HEK293 (cell line): ENCODE data around the gene CATSPERD.

Source experiments
- EGR2 ChIP-seq: fragments of 450-650 bp; formaldehyde crosslinking; IDR thresholded peaks from 2 replicates; pipeline ENCODE4 v1.5.1; 2016; ENCODE audit warnings: low read depth, missing biosample characterization, missing genetic modification characterization
- GLIS2 ChIP-seq: fragments of 450-650 bp; formaldehyde crosslinking; IDR thresholded peaks from 2 replicates; pipeline ENCODE4 v1.5.1; 2016; ENCODE audit warnings: missing biosample characterization, missing genetic modification characterization
- KLF9 ChIP-seq: fragments of 450-650 bp; formaldehyde crosslinking; IDR thresholded peaks from 2 replicates; pipeline ENCODE4 v1.5.1; 2016; ENCODE audit warnings: missing biosample characterization, missing genetic modification characterization, low read depth
- REST ChIP-seq: fragments of 450-650 bp; formaldehyde crosslinking; IDR thresholded peaks from 2 replicates; pipeline ENCODE4 v1.5.1; 2016; ENCODE audit warnings: missing biosample characterization, missing genetic modification characterization
- SCRT2 ChIP-seq: fragments of 450-650 bp; formaldehyde crosslinking; IDR thresholded peaks from 2 replicates; pipeline ENCODE4 v1.5.1; 2016; ENCODE audit warnings: missing biosample characterization, missing genetic modification characterization
- SP2 ChIP-seq: fragments of 450-650 bp; formaldehyde crosslinking; IDR thresholded peaks from 2 replicates; pipeline ENCODE4 v1.5.1; 2016; ENCODE audit warnings: missing biosample characterization, missing genetic modification characterization
- TSHZ1 ChIP-seq: fragments of 450-650 bp; formaldehyde crosslinking; IDR thresholded peaks from 2 replicates; pipeline ENCODE4 v1.5.1; 2016; ENCODE audit warnings: missing biosample characterization, missing genetic modification characterization, borderline replicate concordance
- YY1 ChIP-seq: fragments of 450-650 bp; formaldehyde crosslinking; IDR thresholded peaks from 2 replicates; pipeline ENCODE4 v1.5.1; 2018; ENCODE audit warnings: missing biosample characterization, missing genetic modification characterization
- YY2 ChIP-seq: fragments of 450-650 bp; formaldehyde crosslinking; IDR thresholded peaks from 2 replicates; pipeline ENCODE4 v1.5.1; 2016; ENCODE audit warnings: missing biosample characterization, missing genetic modification characterization
- ZBTB44 ChIP-seq: fragments of 450-650 bp; IDR thresholded peaks from 2 replicates; pipeline ENCODE4 v1.5.1; 2018; ENCODE audit warnings: missing biosample characterization, mild to moderate bottlenecking, missing genetic modification characterization
- ZBTB48 ChIP-seq: fragments of 450-650 bp; formaldehyde crosslinking; IDR thresholded peaks from 2 replicates; pipeline ENCODE4 v1.5.1; 2016; ENCODE audit warnings: missing biosample characterization, missing genetic modification characterization
- ZFP37 ChIP-seq: fragments of 450-650 bp; formaldehyde crosslinking; IDR thresholded peaks from 2 replicates; pipeline ENCODE4 v1.5.1; 2016; ENCODE audit warnings: missing biosample characterization, missing genetic modification characterization
- ZIC2 ChIP-seq: fragments of 450-650 bp; formaldehyde crosslinking; IDR thresholded peaks from 2 replicates; pipeline ENCODE4 v1.5.1; 2016; ENCODE audit warnings: missing biosample characterization, missing genetic modification characterization
- ZNF121 ChIP-seq: fragments of 450-650 bp; formaldehyde crosslinking; IDR thresholded peaks from 2 replicates; pipeline ENCODE4 v1.5.1; 2016; ENCODE audit warnings: missing biosample characterization, missing genetic modification characterization
- ZNF155 ChIP-seq: fragments of 450-650 bp; formaldehyde crosslinking; IDR thresholded peaks from 2 replicates; pipeline ENCODE4 v1.5.1; 2016; ENCODE audit warnings: missing biosample characterization, missing genetic modification characterization
- ZNF169 ChIP-seq: fragments of 450-650 bp; formaldehyde crosslinking; IDR thresholded peaks from 2 replicates; pipeline ENCODE4 v1.5.1; 2016; ENCODE audit warnings: missing biosample characterization, missing genetic modification characterization
- ZNF174 ChIP-seq: fragments of 450-650 bp; formaldehyde crosslinking; IDR thresholded peaks from 2 replicates; pipeline ENCODE4 v1.5.0; 2017; ENCODE audit warnings: missing biosample characterization, mild to moderate bottlenecking, missing genetic modification characterization
- ZNF221 ChIP-seq: fragments of 450-650 bp; formaldehyde crosslinking; IDR thresholded peaks from 2 replicates; pipeline ENCODE4 v1.5.1; 2017; ENCODE audit warnings: missing biosample characterization, missing genetic modification characterization, borderline replicate concordance
- ZNF324 ChIP-seq: fragments of 450-650 bp; formaldehyde crosslinking; IDR thresholded peaks from 2 replicates; pipeline ENCODE4 v1.5.1; 2016; ENCODE audit warnings: missing biosample characterization, missing genetic modification characterization
- ZNF354C ChIP-seq: fragments of 450-650 bp; formaldehyde crosslinking; IDR thresholded peaks from 2 replicates; pipeline ENCODE4 v1.5.1; 2016; ENCODE audit warnings: missing biosample characterization, missing genetic modification characterization, low read depth, borderline replicate concordance
- ZNF48 ChIP-seq: fragments of 450-650 bp; formaldehyde crosslinking; IDR thresholded peaks from 2 replicates; pipeline ENCODE4 v1.5.1; 2016; ENCODE audit warnings: missing biosample characterization, missing genetic modification characterization
- ZNF514 ChIP-seq: fragments of 450-650 bp; formaldehyde crosslinking; IDR thresholded peaks from 2 replicates; pipeline ENCODE4 v1.5.1; 2016; ENCODE audit warnings: missing biosample characterization, missing genetic modification characterization
- ZNF549 ChIP-seq: fragments of 450-650 bp; IDR thresholded peaks from 2 replicates; pipeline ENCODE4 v1.5.1; 2018; ENCODE audit warnings: missing biosample characterization, missing genetic modification characterization, mild to moderate bottlenecking, inconsistent platforms, moderate library complexity
- ZNF785 ChIP-seq: fragments of 450-650 bp; formaldehyde crosslinking; IDR thresholded peaks from 2 replicates; pipeline ENCODE4 v1.5.1; 2016; ENCODE audit warnings: missing biosample characterization, missing genetic modification characterization
- TF ChIP-seq, protein P1 (sequence below): fragments of 450-650 bp; formaldehyde crosslinking; IDR thresholded peaks from 2 replicates; pipeline ENCODE4 v1.5.1; 2016; ENCODE audit warnings: missing biosample characterization, missing genetic modification characterization
- TF ChIP-seq, protein P2 (sequence below): fragments of 450-650 bp; formaldehyde crosslinking; IDR thresholded peaks from 2 replicates; pipeline ENCODE4 v1.5.1; 2017; ENCODE audit warnings: missing biosample characterization, missing genetic modification characterization
- TF ChIP-seq, protein P3 (sequence below): fragments of 450-650 bp; formaldehyde crosslinking; IDR thresholded peaks from 2 replicates; pipeline ENCODE4 v1.5.1; 2017; ENCODE audit warnings: missing biosample characterization, missing genetic modification characterization

Gene CATSPERD

DNA sequence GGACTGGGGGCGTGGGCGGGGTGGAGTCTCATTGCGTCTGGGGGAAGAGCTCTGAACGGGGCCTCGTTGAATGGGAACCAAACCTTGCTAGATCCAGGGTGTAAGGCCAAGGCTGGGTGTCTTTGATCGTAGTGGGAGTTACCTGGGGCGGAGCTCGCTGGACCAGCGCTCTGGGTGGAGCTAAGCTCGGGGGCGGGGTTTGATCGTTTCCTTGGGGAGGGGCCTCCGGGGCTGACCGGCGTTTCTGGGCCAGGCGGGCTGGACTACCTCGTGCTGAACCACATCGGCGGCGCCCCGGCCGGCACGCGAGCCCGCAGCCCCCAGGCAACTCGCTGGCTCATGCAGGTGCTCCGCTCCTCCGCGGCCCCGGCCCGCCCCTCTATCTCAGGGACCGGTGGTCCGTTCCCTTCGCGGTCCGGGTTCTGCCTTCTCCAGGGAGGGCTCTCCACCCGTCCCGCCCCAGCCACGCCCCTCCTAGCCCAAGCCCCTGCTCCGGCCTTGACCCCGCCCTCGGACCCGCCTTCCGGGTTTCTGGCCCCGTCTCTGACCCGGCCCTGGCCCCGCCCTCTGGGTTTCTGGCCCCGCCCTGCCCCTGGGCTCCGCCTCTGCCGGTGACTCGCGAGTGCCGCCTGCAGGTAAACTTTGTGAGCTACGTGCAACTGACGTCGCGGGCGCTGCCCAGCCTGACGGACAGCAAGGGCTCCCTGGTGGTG, 33.6 kb upstream of the CATSPERD start (continued):
- TF ChIP-seq TSHZ1 (tag by site-specific recombination) (no peak), ZIC2 (no peak), ZNF354C (tag by site-specific recombination) (no peak), ZNF169 (tag by site-specific recombination) (no peak), REST (no peak; the same call in 1 of the 2 replicates), ZNF155 (no peak), ZNF174 (tag by site-specific recombination) (no peak), EGR2 (tag by site-specific recombination) (peak; percentile 8; the same call in 1 of the 2 replicates), ZFP37 (no peak), ZBTB44 (tag by site-specific recombination) (no peak), YY2 (tag by site-specific recombination) (no peak), SCRT2 (peak; percentile 29), SP2 (peak; percentile 96), ZNF221 (tag by site-specific recombination) (peak; percentile 22; the same call in 1 of the 2 replicates), YY1 (tag by site-specific recombination) (no peak), KLF9 (tag by site-specific recombination) (peak; percentile 97), ZNF324 (tag by site-specific recombination) (0 out of 2 replicates have a peak, but pooled peaks have one; percentile 21), ZNF121 (no peak), ZNF514 (tag by site-specific recombination) (no peak), ZNF48 (tag by site-specific recombination) (no peak), GLIS2 (tag by site-specific recombination) (no peak), ZBTB48 (peak; percentile 59; the same call in 1 of the 2 replicates), ZNF785 (tag by site-specific recombination) (no peak), ZNF549 (tag by site-specific recombination) (no peak)
- TF ChIP-seq, protein P1, sequence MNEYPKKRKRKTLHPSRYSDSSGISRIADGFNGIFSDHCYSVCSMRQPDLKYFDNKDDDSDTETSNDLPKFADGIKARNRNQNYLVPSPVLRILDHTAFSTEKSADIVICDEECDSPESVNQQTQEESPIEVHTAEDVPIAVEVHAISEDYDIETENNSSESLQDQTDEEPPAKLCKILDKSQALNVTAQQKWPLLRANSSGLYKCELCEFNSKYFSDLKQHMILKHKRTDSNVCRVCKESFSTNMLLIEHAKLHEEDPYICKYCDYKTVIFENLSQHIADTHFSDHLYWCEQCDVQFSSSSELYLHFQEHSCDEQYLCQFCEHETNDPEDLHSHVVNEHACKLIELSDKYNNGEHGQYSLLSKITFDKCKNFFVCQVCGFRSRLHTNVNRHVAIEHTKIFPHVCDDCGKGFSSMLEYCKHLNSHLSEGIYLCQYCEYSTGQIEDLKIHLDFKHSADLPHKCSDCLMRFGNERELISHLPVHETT (tag by site-specific recombination), result no peak
- TF ChIP-seq, protein P2, sequence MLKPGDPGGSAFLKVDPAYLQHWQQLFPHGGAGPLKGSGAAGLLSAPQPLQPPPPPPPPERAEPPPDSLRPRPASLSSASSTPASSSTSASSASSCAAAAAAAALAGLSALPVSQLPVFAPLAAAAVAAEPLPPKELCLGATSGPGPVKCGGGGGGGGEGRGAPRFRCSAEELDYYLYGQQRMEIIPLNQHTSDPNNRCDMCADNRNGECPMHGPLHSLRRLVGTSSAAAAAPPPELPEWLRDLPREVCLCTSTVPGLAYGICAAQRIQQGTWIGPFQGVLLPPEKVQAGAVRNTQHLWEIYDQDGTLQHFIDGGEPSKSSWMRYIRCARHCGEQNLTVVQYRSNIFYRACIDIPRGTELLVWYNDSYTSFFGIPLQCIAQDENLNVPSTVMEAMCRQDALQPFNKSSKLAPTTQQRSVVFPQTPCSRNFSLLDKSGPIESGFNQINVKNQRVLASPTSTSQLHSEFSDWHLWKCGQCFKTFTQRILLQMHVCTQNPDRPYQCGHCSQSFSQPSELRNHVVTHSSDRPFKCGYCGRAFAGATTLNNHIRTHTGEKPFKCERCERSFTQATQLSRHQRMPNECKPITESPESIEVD (tag by site-specific recombination), result no peak
- TF ChIP-seq, protein P3, sequence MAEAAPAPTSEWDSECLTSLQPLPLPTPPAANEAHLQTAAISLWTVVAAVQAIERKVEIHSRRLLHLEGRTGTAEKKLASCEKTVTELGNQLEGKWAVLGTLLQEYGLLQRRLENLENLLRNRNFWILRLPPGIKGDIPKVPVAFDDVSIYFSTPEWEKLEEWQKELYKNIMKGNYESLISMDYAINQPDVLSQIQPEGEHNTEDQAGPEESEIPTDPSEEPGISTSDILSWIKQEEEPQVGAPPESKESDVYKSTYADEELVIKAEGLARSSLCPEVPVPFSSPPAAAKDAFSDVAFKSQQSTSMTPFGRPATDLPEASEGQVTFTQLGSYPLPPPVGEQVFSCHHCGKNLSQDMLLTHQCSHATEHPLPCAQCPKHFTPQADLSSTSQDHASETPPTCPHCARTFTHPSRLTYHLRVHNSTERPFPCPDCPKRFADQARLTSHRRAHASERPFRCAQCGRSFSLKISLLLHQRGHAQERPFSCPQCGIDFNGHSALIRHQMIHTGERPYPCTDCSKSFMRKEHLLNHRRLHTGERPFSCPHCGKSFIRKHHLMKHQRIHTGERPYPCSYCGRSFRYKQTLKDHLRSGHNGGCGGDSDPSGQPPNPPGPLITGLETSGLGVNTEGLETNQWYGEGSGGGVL (tag by site-specific recombination), result no peak
